Smooth muscle cell (in vitro differentiated cells): ENCODE measurements around the gene HIVEP3. TPM values are rescaled to one million over a fixed set of nuclear protein-coding genes. Genes with fewer than 3 reads are reported as not detected.

Experiments used
- DNase-seq: peaks from one replicate; lab custom pipeline; 2025; ENCODE audit not compliant: unreplicated experiment; lab: John Stamatoyannopoulos, UW
- H2AFZ ChIP-seq: fragments of 200-600 bp; sonication (generic); 2 replicates; pipeline ENCODE4 v1.6.0; 2016; ENCODE audit warnings: antibody characterized with exemption, low read depth, mild to moderate bottlenecking
- H3F3A ChIP-seq: fragments of 200-600 bp; sonication (generic); 2 replicates; pipeline ENCODE4 v1.6.0; 2017; ENCODE audit warnings: antibody characterized with exemption, low read depth
- H3K27ac ChIP-seq: fragments of 200-600 bp; sonication (generic); 2 replicates; pipeline ENCODE4 v1.5.1; 2016; ENCODE audit warnings: low read depth, mild to moderate bottlenecking
- H3K27me3 ChIP-seq: fragments of 200-600 bp; sonication (generic); 2 replicates; pipeline ENCODE4 v1.6.1; 2016; ENCODE audit warnings: low read depth, mild to moderate bottlenecking
- H3K36me3 ChIP-seq: fragments of 200-600 bp; sonication (generic); 2 replicates; pipeline ENCODE4 v1.5.1; 2016; ENCODE audit warnings: low read depth
- H3K4me1 ChIP-seq: fragments of 200-600 bp; sonication (generic); 2 replicates; pipeline ENCODE4 v1.5.1; 2016; ENCODE audit warnings: low read depth
- H3K4me2 ChIP-seq: fragments of 200-600 bp; sonication (generic); 2 replicates; pipeline ENCODE4 v1.6.0; 2016; ENCODE audit warnings: mild to moderate bottlenecking
- H3K4me3 ChIP-seq: fragments of 200-600 bp; sonication (generic); 2 replicates; pipeline ENCODE4 v1.5.1; 2016; ENCODE audit warnings: mild to moderate bottlenecking
- H3K79me2 ChIP-seq: fragments of 200-600 bp; sonication (generic); 2 replicates; pipeline ENCODE4 v1.6.0; 2016; ENCODE audit warnings: low read depth, mild to moderate bottlenecking
- H3K9ac ChIP-seq: fragments of 200-600 bp; sonication (generic); 2 replicates; pipeline ENCODE4 v1.6.0; 2016; ENCODE audit warnings: low read depth
- H3K9me3 ChIP-seq: fragments of 200-600 bp; sonication (generic); replicated peaks from 2 replicates; pipeline ENCODE4 v1.5.1; 2016; ENCODE audit warnings: low read depth
- H4K20me1 ChIP-seq: fragments of 200-600 bp; sonication (generic); 2 replicates; pipeline ENCODE4 v1.6.0; 2016; ENCODE audit warnings: low read depth
- WGBS: methylation state at CpG from one replicate; pipeline ENCODE4 v1.1.7; 2016; ENCODE audit warnings: low lambda C conversion rate; 5-methylcytosine and 5-hydroxymethylcytosine counted together
- polyA plus RNA-seq: library from polyadenylated mRNA; unstranded; fragments of >200 nt; fragmentation: Nextera tagmentation; extraction: Ambion mirVana; gene quantifications from 2 replicates; pipeline ENCODE4 v1.2.1, GENCODE V29; 2016
- total RNA-seq: library from RNA; depleted of rRNA; stranded (reverse); fragments of >200 nt; gene quantifications from 2 replicates; pipeline ENCODE4 v1.2.3, GENCODE V29; 2014
- TF ChIP-seq, protein P1 (sequence below): fragments of 200-600 bp; sonication (generic); IDR thresholded peaks from 2 replicates; pipeline ENCODE4 v1.5.1; 2017; ENCODE audit warnings: borderline replicate concordance, mild to moderate bottlenecking, antibody characterized with exemption; ENCODE audit not compliant: insufficient read depth, poor library complexity, severe bottlenecking

Gene HIVEP3
- total and polyA plus RNA-seq, 2 experiments from 2014 or later, result 2.1 to 6.4 TPM

DNA sequence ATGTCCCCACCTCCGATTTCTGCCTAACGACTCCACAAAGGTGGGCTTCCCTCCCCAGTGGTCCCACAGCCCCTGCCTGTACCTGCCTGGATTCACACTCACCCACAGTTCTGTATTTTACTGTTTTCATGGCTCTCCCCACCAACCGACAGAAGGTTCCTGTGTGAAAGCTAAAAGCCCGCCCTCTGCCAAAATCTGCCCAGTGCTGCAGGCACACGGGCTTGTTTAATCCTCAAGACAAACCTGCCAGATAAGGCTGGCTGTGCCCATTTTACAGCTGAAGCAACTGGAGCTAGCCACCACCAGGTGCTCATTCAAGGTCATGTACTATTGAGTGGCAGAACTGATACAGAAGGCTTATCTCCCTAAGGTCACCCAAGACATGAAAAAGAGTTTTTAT, 114.5 kb downstream of the HIVEP3 start:
- Histone ChIP-seq H3F3A (no peaks in the 10 kb centered on the region), H3K27me3 (no peaks in the 10 kb centered on the region), H3K79me2 (no peaks in the 10 kb centered on the region), H2AFZ (no peak overlapping the region), H3K4me1 (no peaks in the 10 kb centered on the region), H3K9me3 (no peaks in the 10 kb centered on the region), H3K9ac (no peak overlapping the region), H3K4me3 (no peak overlapping the region), H4K20me1 (no peaks in the 10 kb centered on the region), H3K27ac (no peak overlapping the region), H3K4me2 (no peak overlapping the region), H3K36me3 (no peaks in the 10 kb centered on the region)
- TF ChIP-seq, protein P1, sequence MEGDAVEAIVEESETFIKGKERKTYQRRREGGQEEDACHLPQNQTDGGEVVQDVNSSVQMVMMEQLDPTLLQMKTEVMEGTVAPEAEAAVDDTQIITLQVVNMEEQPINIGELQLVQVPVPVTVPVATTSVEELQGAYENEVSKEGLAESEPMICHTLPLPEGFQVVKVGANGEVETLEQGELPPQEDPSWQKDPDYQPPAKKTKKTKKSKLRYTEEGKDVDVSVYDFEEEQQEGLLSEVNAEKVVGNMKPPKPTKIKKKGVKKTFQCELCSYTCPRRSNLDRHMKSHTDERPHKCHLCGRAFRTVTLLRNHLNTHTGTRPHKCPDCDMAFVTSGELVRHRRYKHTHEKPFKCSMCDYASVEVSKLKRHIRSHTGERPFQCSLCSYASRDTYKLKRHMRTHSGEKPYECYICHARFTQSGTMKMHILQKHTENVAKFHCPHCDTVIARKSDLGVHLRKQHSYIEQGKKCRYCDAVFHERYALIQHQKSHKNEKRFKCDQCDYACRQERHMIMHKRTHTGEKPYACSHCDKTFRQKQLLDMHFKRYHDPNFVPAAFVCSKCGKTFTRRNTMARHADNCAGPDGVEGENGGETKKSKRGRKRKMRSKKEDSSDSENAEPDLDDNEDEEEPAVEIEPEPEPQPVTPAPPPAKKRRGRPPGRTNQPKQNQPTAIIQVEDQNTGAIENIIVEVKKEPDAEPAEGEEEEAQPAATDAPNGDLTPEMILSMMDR, result no peak
- WGBS, result 84% methylated on average over 5 of the region's 5 CpGs
- DNase-seq, result no peak

DNA sequence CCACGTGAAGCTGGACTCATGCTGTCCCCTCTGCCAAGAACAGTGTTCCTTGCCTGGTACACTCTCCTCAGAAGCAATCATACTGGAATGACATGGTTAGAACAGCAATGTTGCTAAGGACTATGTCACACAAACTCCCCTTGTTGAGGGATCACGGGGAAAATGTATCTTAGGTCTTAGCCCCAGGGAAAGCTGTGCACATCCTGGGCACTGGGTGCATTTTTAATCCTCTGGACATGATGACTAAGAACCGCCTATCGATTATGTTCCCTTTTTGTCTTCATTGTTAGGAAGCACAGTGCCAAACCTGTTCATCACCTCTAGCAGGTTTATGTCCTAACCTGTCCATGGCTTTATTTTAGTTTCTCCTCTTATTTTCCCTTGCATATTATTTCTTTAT, 115.1 kb downstream of the HIVEP3 start:
- H3K36me3 ChIP-seq, result no peaks in the 10 kb centered on the region
- H3K27me3 ChIP-seq, result no peaks in the 10 kb centered on the region
- H3K9me3 ChIP-seq, result no peaks in the 10 kb centered on the region
- H3K27ac ChIP-seq, result no peak overlapping the region
- TF ChIP-seq, protein P1, result no peak
- DNase-seq, result no peak
- no peaks in the 10 kb centered on the region for H3K79me2 ChIP-seq
- 77% methylated on average over 4 of the region's 4 CpGs for WGBS
- H3F3A ChIP-seq, result no peaks in the 10 kb centered on the region
- no peaks in the 10 kb centered on the region for H4K20me1 ChIP-seq
- H3K4me2 ChIP-seq, result no peak overlapping the region
- H3K4me1 ChIP-seq, result no peaks in the 10 kb centered on the region
- H3K4me3 ChIP-seq, result no peak overlapping the region
- H3K9ac ChIP-seq, result no peak overlapping the region
- no peak overlapping the region for H2AFZ ChIP-seq

DNA sequence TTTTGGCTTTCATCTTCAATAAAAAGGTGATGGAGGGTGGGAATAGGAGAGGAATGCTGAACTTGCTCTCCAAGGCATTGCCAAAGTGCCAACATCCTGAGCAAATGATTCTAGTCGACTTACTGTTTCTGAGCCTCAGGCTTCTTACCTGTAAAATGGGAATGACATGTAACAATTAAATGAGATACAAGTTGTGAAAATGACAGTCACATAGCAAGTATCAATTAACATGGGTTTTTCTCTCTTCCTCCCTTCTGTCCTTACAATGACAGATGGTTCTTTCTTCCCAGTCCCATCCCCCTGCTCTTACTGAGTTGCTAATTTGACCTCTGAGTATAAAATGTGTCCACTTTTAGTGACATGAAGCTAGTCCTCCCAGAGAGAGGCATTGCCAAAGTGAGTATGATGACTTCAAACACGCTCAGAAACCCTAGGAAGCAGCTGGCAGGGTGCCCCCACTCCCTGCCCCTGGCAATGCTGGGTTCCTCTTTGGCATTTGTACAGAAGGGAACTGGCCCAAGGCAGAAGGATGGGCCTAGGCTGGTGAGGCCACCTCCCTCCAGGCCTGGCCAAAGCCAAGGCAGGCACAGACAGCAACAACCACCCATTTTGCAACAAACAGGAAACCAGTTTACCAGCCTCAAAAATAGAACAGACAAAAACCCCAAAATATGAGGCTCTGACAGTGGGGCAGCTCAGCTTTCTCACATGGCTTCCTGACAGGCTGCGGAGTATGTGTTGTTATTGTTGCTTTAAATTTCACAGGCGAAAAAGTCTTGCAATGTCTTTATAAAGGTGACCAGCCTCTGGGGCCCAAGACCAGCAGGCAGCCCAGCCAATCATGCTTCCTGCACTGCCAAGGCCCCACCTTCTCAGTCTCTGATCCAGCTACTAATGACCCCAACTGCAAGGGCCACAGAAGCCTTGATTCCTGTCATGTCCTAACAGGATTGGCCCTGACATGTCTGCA, 115.9 kb downstream of the HIVEP3 start:
- WGBS, result 92% methylated on average over 4 of the region's 4 CpGs
- no peaks in the 10 kb centered on the region for H3K4me1 ChIP-seq
- no peak overlapping the region for H3K4me3 ChIP-seq
- H3K27ac ChIP-seq, result no peak overlapping the region
- no peak overlapping the region for H3K9ac ChIP-seq
- no peaks in the 10 kb centered on the region for H4K20me1 ChIP-seq
- TF ChIP-seq, protein P1, result no peak
- no peaks in the 10 kb centered on the region for H3K79me2 ChIP-seq
- DNase-seq, result no peak
- H3K36me3 ChIP-seq, result no peaks in the 10 kb centered on the region
- H3K27me3 ChIP-seq, result no peaks in the 10 kb centered on the region
- no peaks in the 10 kb centered on the region for H3F3A ChIP-seq
- H2AFZ ChIP-seq, result no peak overlapping the region
- no peaks in the 10 kb centered on the region for H3K9me3 ChIP-seq
- no peak overlapping the region for H3K4me2 ChIP-seq
